HG02588 (cell line): ENCODE measurements around the gene IKBIP.
A peak's percentile ranks its signal among the peaks of the same experiment; 100 is the strongest.
"Not testable (repeated sequence)": the region's sequence is repeated elsewhere in the genome, so short reads cannot be mapped to it uniquely, and the experiment has no call there.

Experiments used
- ATAC-seq: cut with Tn5 transposase; IDR thresholded peaks from one replicate; pipeline ENCODE4 v1.9.1; 2021; ENCODE audit warnings: mild to moderate bottlenecking, moderate library complexity; ENCODE audit not compliant: unreplicated experiment

The IKBIP gene

GRCh38 chr12:98638009-98638408 lies 6.6 kb downstream of the IKBIP start:
- ATAC-seq, result no peak

- no peak for ATAC-seq
Observed at GRCh38 chr12:98637068-98637467, 7.5 kb downstream of the IKBIP start.

- peak; percentile 81 for ATAC-seq
Observed at GRCh38 chr12:98635657-98636323, 8.8 kb downstream of the IKBIP start.

- no peak for ATAC-seq
Observed at GRCh38 chr12:98618952-98619351, 25.6 kb downstream of the IKBIP start.

GRCh38 chr12:98612696-98613334 lies 31.8 kb downstream of the IKBIP start:
- peak; percentile 84 for ATAC-seq

- no peak for ATAC-seq
Observed at GRCh38 chr12:98610596-98610995, 34.0 kb downstream of the IKBIP start.

- no peak for ATAC-seq
Observed at GRCh38 chr12:98606359-98606988, 38.1 kb downstream of the IKBIP start.

GRCh38 chr12:98601924-98602323 lies 42.7 kb downstream of the IKBIP start:
- ATAC-seq, result no peak

- not testable (repeated sequence) for ATAC-seq
Observed at GRCh38 chr12:98597313-98597712, 47.3 kb downstream of the IKBIP start.

GRCh38 chr12:98595243-98595988 lies 49.2 kb downstream of the IKBIP start:
- ATAC-seq, result no peak

GRCh38 chr12:98594050-98594835 lies 50.3 kb downstream of the IKBIP start:
- peak; percentile 14 for ATAC-seq

- peak; percentile 99 for ATAC-seq
Observed at GRCh38 chr12:98593351-98594049, 51.1 kb downstream of the IKBIP start, which contains the start of gene SLC25A3. TSS of gene SLC25A3 (plus strand) at chr12:98593686. CDS start at chr12:98593979, 293 bp downstream.

GRCh38 chr12:98592825-98593322 lies 51.7 kb downstream of the IKBIP start:
- no peak for ATAC-seq

- ATAC-seq, result no peak
Observed at GRCh38 chr12:98591209-98591608, 53.4 kb downstream of the IKBIP start.

- ATAC-seq, result no peak
Observed at GRCh38 chr12:98587084-98587483, 57.5 kb downstream of the IKBIP start.

GRCh38 chr12:98582093-98582492 lies 62.5 kb downstream of the IKBIP start:
- ATAC-seq, result no peak

- ATAC-seq, result no peak
Observed at GRCh38 chr12:98581101-98581500, 63.5 kb downstream of the IKBIP start.

- ATAC-seq, result no peak
Observed at GRCh38 chr12:98580695-98581094, 63.9 kb downstream of the IKBIP start.

- no peak for ATAC-seq
Observed at GRCh38 chr12:98579835-98580234, 64.8 kb downstream of the IKBIP start.

- no peak for ATAC-seq
Observed at GRCh38 chr12:98579347-98579746, 65.2 kb downstream of the IKBIP start.
